Measurements from ENCODE around the gene CDH5.

GRCh38 chr16:66346221-66346620 lies 20.3 kb upstream of the CDH5 start:
- TF ChIP-seq CTCF (IDR thresholded peaks at IDR 0.05; ENCODE audit: low read depth, low read length, missing input control) = no peak
- no peak for TF ChIP-seq FOXA2 (IDR thresholded peaks at IDR 0.05)
- no peak for TF ChIP-seq RAD21 (IDR thresholded peaks at IDR 0.05)
- no peak for TF ChIP-seq RXRA (IDR thresholded peaks at IDR 0.05)
